GM21825 (cell line): ENCODE results near the gene TGFA.
A peak's percentile ranks its signal among the peaks of the same experiment; 100 is the strongest.

Experiments used
- ATAC-seq: cut with Tn5 transposase; IDR thresholded peaks from one replicate; pipeline ENCODE4 v1.9.1; 2021; ENCODE audit warnings: mild to moderate bottlenecking, moderate library complexity; ENCODE audit not compliant: unreplicated experiment

The TGFA gene

GRCh38 chr2:70553584-70554337 is at the start of gene TGFA:
TSS of gene TGFA (minus strand) at chr2:70553826. CDS start at chr2:70553767, 59 bp downstream.
- ATAC-seq = peak; percentile 77

- ATAC-seq = no peak
Measured at GRCh38 chr2:70603066-70603465, 49.4 kb upstream of the TGFA start.

DNA sequence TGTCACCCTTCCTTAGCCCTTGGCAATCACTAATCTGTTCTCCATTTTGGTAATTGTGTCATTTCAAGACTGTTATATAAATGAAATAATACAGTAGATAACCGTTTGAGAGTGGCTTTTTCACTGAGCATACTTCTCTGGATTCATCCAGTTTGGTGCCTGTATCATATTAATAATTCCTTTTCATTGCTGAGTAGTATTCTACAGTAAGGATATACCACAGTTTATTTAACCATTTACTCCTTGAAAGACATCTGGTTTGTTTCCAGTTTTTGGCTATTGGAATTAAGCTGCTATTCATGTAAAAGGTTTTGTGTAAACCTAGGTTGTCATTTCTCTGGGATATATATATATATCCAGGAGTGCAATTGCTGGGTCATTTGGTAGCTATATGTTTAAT is 44.6 kb upstream of the TGFA start:
- no peak for ATAC-seq

DNA sequence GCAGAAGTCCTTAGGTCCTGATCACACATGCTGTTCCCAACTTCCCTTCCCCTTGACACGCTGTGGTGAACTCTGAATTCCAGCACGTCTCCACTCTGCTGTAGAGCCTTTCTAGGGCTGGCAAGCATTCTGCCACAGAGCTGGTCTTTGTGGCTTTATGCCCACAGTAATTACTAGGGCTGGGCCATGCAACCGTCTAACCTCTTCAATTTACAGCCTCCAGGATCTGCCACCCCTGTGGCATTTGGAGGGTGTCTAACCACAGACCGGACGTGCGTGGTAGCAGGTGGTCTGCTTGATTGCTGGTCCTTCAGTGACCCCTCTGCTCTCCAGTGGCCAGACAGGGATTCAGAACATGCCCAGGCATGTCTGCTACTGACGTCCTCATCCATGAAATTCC is 43.1 kb upstream of the TGFA start:
- no peak for ATAC-seq

DNA sequence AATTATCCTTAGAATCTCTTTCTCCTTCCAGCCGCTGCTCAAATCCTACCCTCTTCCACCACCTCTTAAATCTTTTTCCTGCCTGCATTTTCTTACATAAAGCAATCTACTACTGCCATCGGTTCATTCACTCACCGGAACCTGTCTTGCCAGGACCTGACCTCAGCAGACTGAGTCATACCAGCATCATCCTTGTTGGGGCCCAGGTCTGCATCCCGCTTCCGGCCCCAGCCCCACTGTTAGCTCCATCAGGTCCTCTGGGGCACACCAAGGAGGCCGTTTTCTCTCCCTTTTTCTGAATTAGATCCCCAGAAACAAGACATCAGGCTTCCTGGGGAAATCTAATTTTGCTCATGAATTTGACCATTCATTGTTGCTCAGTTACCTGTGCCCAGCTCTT is 42.7 kb upstream of the TGFA start:
- ATAC-seq = no peak

- ATAC-seq = no peak
Measured at GRCh38 chr2:70583091-70583490, 29.5 kb upstream of the TGFA start.

GRCh38 chr2:70580352-70580751 is 26.7 kb upstream of the TGFA start:
- no peak for ATAC-seq

GRCh38 chr2:70574618-70575017 is 21.0 kb upstream of the TGFA start:
- ATAC-seq = no peak

DNA sequence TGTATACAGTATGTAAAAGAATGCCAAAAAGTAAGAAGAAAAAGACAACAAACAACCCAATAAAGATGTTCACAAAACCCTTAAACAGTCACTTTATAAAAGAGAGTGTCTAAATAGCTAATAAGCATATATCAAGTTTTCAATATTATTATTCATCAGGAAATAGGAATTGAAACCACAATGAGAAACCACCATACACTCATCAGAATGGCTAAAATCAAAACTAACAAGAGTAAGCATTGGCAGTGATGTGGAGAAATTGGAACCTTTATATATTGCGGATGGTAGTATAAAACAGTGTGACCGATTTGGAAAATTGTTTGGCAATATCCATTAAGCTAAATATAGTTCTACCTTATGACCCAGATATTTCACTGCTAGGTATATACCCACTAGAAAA is 20.5 kb upstream of the TGFA start:
- no peak for ATAC-seq

- ATAC-seq = no peak
Measured at GRCh38 chr2:70570041-70570661, 16.5 kb upstream of the TGFA start.

DNA sequence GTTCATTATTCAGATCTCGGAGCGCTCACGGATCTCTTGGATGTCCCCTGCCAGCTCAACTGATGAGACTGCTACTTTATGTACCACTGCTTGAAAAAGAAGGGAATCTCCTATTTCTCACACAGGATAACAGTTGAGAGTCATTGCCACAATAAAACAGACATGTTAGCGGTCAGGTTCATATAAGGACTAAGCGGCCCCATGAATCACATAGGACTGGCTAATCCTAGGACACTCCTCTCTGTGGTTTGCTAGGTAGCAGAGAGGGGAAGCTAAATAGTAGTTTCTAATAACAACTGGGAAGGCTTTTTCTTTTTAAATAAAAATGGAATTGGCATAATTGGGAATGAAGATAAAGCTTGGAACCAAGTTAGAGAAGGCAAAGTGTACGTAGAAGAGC is 15.9 kb upstream of the TGFA start:
- ATAC-seq = no peak

DNA sequence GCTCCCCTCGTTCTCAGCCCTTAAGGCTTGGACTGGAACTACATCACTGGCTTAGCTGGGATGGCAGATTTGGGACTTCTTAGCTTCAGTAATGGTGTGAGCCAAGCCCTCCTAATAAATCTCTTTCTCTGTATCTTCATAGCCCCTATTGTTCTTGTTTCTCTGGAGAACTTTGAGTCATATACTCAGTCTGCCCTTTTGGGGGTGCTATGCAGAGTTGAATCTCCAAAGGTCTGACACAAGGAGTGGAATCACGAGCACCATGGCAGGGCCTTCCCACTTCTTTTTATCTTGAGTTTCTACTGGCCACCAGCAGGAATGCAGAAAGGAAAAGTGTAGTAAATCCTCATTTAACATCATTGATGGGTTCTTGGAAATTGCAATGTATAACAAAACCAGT is 13.3 kb upstream of the TGFA start:
- ATAC-seq = no peak

- ATAC-seq = no peak
Measured at GRCh38 chr2:70566464-70566863, 12.8 kb upstream of the TGFA start.

GRCh38 chr2:70565039-70565731 is 11.6 kb upstream of the TGFA start:
- ATAC-seq = no peak

DNA sequence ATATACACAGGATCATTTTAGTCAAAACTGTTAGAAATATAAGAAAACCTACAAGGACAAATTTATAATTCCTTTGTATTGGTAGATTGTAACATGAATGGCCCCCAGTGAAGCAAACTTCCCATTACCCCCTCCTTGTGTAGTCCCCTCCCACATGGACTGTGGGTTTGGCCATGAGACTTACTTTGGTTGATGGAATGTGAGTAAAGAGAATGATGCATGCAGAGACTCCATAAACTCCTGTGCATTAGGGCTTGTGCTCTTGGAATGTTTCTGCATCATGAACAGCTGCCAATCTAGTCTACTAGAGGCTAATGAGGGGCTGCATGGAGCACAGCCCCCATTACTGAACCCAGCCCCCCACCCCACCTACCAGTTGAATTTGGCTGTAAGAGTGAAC is 8.3 kb upstream of the TGFA start:
- no peak for ATAC-seq

DNA sequence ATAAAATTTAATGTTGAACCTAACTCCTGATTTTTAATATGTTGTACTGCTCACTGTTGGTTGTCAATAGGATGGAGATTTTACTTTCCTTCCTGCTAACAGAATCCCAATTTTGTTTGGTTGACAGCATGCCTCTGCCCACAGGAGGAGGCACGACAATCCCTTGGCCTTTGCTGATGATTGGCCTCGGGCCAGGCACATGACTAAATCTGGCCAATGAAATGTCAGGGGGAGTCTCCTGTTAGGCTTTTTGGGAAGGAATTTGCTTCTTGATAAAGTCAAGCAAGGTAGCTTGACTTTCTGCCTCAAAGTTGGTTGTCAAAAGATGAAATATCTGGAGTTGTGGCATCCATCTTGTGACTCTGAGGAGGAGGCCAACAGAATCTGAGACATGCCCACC is 6.8 kb upstream of the TGFA start:
- no peak for ATAC-seq

DNA sequence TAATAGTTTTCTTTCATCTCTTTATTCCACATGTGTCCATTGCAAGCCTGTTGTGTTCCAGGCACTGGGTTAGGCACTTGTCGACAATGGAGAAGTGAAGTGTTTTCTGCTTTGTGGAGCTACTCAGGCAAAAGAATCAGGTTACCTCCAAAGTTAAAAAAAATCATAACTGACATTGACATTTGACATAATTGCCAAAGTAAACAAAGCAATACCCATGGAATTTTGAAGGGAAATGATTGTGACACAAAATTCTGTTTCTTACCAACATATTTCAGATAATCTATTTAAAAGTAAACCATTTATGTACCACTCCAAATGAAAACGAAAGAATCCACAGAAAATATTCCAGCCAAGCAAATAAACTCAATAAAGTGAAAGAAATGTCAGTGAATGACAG is 6.4 kb upstream of the TGFA start:
- ATAC-seq = no peak

DNA sequence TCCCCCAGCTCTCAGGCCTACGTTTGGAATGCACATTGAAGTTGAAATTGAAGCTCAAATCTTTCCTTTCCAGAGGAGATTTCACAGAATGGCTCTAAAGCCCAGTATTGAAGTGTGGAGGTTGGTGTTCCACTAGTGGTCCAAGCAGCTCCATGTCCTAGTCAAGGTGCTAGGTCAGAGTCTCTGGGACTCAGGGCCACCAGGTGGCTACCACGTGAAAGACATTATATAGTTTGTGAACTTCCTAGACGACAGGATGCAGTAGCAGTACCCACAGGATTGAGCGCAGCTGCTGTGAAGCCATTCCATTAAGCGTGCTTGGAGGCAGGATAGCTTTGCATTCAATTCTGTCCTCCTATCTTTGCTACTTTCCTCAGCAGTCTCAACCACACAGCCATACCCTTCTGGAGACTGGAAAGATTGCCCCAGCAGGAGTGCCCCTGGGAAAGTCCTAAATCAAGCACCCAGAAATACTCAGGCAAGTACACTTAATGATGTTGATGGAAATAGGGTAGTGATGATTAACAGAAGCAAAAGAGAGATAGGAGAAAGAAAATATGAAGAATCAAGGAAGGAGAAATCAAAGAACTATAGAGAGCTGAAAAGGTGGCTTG is 4.7 kb upstream of the TGFA start:
- no peak for ATAC-seq

GRCh38 chr2:70557171-70557838 is 3.7 kb upstream of the TGFA start:
- ATAC-seq = no peak

- no peak for ATAC-seq
Measured at GRCh38 chr2:70556608-70557007, 3.0 kb upstream of the TGFA start.

GRCh38 chr2:70554338-70554892 is 789 bp upstream of the TGFA start:
- ATAC-seq = no peak
